HEK293T (cell line): Measurements from ENCODE around the gene STARD13.

Source experiments
- CTCF ChIA-PET: fragments of 350-600 bp; formaldehyde crosslinking; extraction: SDS; loops from one replicate; lab custom pipeline; 2021; ENCODE audit warnings: antibody characterized with exemption, inconsistent platforms; lab: Yijun Ruan, JAX
- POLR2A ChIA-PET: fragments of 350-600 bp; formaldehyde crosslinking; extraction: SDS; loops from one replicate; lab custom pipeline; 2020; ENCODE audit warnings: antibody characterized with exemption, inconsistent platforms; lab: Yijun Ruan, JAX
- DNase-seq: peaks from one replicate; pipeline ENCODE4 v3.0.0; 2012; ENCODE audit warnings: mixed read lengths; ENCODE audit errors: extremely low spot score
- ARNT ChIP-seq: fragments of 450-650 bp; IDR thresholded peaks from 2 replicates; pipeline ENCODE4 v1.6.1; 2017; ENCODE audit warnings: mild to moderate bottlenecking
- BHLHE40 ChIP-seq: fragments of 450-650 bp; IDR thresholded peaks from 2 replicates; pipeline ENCODE4 v1.6.1; 2016; ENCODE audit warnings: mild to moderate bottlenecking, moderate library complexity, borderline replicate concordance
- CTBP1 ChIP-seq: fragments of 450-650 bp; IDR thresholded peaks from 2 replicates; pipeline ENCODE4 v1.6.1; 2016; ENCODE audit warnings: borderline replicate concordance
- ELF4 ChIP-seq: fragments of 450-650 bp; IDR thresholded peaks from 2 replicates; pipeline ENCODE4 v1.6.1; 2017; ENCODE audit warnings: antibody characterized with exemption
- FOXA1 ChIP-seq: fragments of 450-650 bp; IDR thresholded peaks from 2 replicates; pipeline ENCODE4 v1.6.1; 2016; ENCODE audit warnings: mild to moderate bottlenecking
- FOXK2 ChIP-seq: fragments of 450-650 bp; IDR thresholded peaks from 2 replicates; pipeline ENCODE4 v1.6.1; 2016; ENCODE audit warnings: mild to moderate bottlenecking
- FOXM1 ChIP-seq: fragments of 450-650 bp; IDR thresholded peaks from 2 replicates; pipeline ENCODE4 v1.6.1; 2017; ENCODE audit warnings: mild to moderate bottlenecking, borderline replicate concordance
- HDGF ChIP-seq: fragments of 450-650 bp; IDR thresholded peaks from 2 replicates; pipeline ENCODE4 v1.6.1; 2017; ENCODE audit warnings: antibody characterized with exemption, borderline replicate concordance
- L3MBTL2 ChIP-seq: fragments of 450-650 bp; conservative IDR thresholded peaks from 2 replicates; pipeline ENCODE4 v1.6.1; 2016; ENCODE audit warnings: mild to moderate bottlenecking
- LEF1 ChIP-seq: fragments of 450-650 bp; IDR thresholded peaks from 2 replicates; pipeline ENCODE4 v1.6.1; 2017; ENCODE audit warnings: mild to moderate bottlenecking, borderline replicate concordance
- NFRKB ChIP-seq: fragments of 450-650 bp; IDR thresholded peaks from 2 replicates; pipeline ENCODE4 v1.6.1; 2016; ENCODE audit warnings: mild to moderate bottlenecking, moderate library complexity
- PKNOX1 ChIP-seq: fragments of 450-650 bp; IDR thresholded peaks from 2 replicates; pipeline ENCODE4 v1.6.1; 2016
- SP1 ChIP-seq: fragments of 450-650 bp; IDR thresholded peaks from 2 replicates; pipeline ENCODE4 v1.6.1; 2017
- SUZ12 ChIP-seq: fragments of 450-650 bp; IDR thresholded peaks from 2 replicates; pipeline ENCODE4 v1.6.1; 2016; ENCODE audit warnings: mild to moderate bottlenecking
- TARDBP ChIP-seq: fragments of 450-650 bp; IDR thresholded peaks from 2 replicates; pipeline ENCODE4 v1.6.1; 2016
- ZNF384 ChIP-seq: fragments of 450-650 bp; IDR thresholded peaks from 2 replicates; pipeline ENCODE4 v1.6.1; 2016

The STARD13 gene

GRCh38 chr13:33145667-33146066 is 139.9 kb downstream of the STARD13 start:
- CTCF ChIA-PET = no interaction called here
- TF ChIP-seq ELF4 (no peak), TARDBP (no peak), BHLHE40 (no peak), SP1 (no peak), ZNF384 (no peak), ARNT (no peak), CTBP1 (no peak), FOXK2 (no peak), HDGF (no peak), FOXM1 (no peak), PKNOX1 (no peak), LEF1 (no peak), L3MBTL2 (no peak), FOXA1 (no peak), SUZ12 (no peak), NFRKB (no peak)
- POLR2A ChIA-PET = no interaction called here
- DNase-seq = no peak

GRCh38 chr13:33144358-33144784 is 141.2 kb downstream of the STARD13 start:
- ChIA-PET POLR2A (no interaction called here), CTCF (no interaction called here)
- DNase-seq = no peak
- no peak for TF ChIP-seq FOXA1
- TF ChIP-seq PKNOX1 = no peak
- TF ChIP-seq SP1 = no peak
- TF ChIP-seq ELF4 = no peak
- no peak for TF ChIP-seq FOXK2
- no peak for TF ChIP-seq FOXM1
- TF ChIP-seq CTBP1 = no peak
- TF ChIP-seq BHLHE40 = no peak
- no peak for TF ChIP-seq NFRKB
- no peak for TF ChIP-seq ZNF384
- no peak for TF ChIP-seq LEF1
- TF ChIP-seq SUZ12 = no peak
- no peak for TF ChIP-seq ARNT
- TF ChIP-seq TARDBP = no peak
- TF ChIP-seq HDGF = no peak
- no peak for TF ChIP-seq L3MBTL2

- no peak for TF ChIP-seq TARDBP
- no peak for TF ChIP-seq SP1
- no peak for TF ChIP-seq NFRKB
- no peak for TF ChIP-seq BHLHE40
- no peak for TF ChIP-seq ZNF384
- TF ChIP-seq ARNT = no peak
- no peak for TF ChIP-seq FOXM1
- TF ChIP-seq FOXA1 = no peak
- TF ChIP-seq LEF1 = no peak
- TF ChIP-seq PKNOX1 = no peak
- TF ChIP-seq ELF4 = no peak
- no peak for TF ChIP-seq SUZ12
- no peak for TF ChIP-seq FOXK2
- ChIA-PET POLR2A (no interaction called here), CTCF (no interaction called here)
- no peak for DNase-seq
These were observed 145.6 kb downstream of the STARD13 start for GRCh38 chr13:33139780-33140535.

DNA sequence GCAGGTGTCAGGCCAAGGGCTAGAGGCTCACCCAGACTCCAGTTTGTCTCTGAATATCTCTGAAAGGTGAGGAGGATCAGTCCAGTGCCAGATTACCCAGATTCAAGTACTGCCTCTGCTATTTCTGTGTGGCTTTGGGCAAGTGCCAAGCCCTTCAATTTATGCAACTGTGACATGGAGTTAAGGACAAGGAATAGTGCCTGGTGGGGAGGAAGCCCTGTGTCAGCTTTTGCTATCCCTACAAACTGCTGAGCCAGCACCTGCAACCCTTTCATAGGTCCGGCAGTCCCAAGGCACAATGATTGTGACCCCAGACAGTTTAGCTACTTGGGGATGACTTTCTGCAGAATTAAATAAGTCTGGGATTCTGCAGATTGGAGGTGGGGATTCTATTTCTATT is 146.4 kb downstream of the STARD13 start:
- CTCF ChIA-PET = no interaction called here
- no peak for DNase-seq
- POLR2A ChIA-PET = no interaction called here
- TF ChIP-seq LEF1 (no peak), FOXK2 (no peak), L3MBTL2 (no peak), BHLHE40 (no peak), SP1 (no peak), NFRKB (no peak), PKNOX1 (no peak), FOXM1 (no peak), SUZ12 (no peak), FOXA1 (no peak), HDGF (no peak), CTBP1 (no peak), ELF4 (no peak), TARDBP (no peak), ARNT (no peak), ZNF384 (no peak)

DNA sequence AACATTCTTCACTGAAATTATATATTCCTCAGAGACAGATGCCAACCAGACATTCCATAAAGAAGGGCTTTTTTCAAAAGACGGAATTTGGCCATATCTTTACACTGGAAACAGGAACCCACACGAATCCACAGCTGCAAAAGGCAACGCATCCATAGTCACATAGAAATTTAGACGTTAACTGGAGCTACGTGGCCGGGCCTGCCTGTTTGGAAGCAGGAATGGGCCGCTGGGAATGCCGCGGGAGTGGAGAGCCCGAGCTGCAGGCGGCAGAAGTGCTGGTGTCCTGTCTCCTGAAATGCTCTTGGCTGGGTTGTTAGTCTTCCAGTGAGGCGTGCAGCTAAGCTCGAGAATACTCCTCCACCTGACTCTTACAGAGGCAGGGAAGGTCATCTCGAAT is 147.1 kb downstream of the STARD13 start:
- CTCF ChIA-PET = no interaction called here
- DNase-seq = no peak
- POLR2A ChIA-PET = no interaction called here

More for the DNA sequence above, 147.1 kb downstream of the STARD13 start:
- TF ChIP-seq FOXK2 = no peak
- no peak for TF ChIP-seq ZNF384
- no peak for TF ChIP-seq SP1
- no peak for TF ChIP-seq L3MBTL2
- no peak for TF ChIP-seq HDGF
- no peak for TF ChIP-seq FOXM1
- TF ChIP-seq SUZ12 = no peak
- no peak for TF ChIP-seq CTBP1
- TF ChIP-seq FOXA1 = no peak
- TF ChIP-seq LEF1 = no peak
